HCT116 (cell line): ENCODE data around the gene CKLF. TPM values are rescaled to one million over a fixed set of nuclear protein-coding genes. Genes with fewer than 3 reads are reported as not detected.
A peak's percentile ranks its signal among the peaks of the same experiment; 100 is the strongest.
"Not testable (repeated sequence)": the region's sequence is repeated elsewhere in the genome, so short reads cannot be mapped to it uniquely, and the experiment has no call there.

Source experiments
- ATAC-seq: fragments of 200-7000 bp; cut with Tn5 transposase; 2 replicates; pipeline ENCODE4 v1.9.1; 2020; ENCODE audit warnings: mild to moderate bottlenecking, moderate library complexity
- BruUV-seq: library from RNA; stranded (reverse); fragments of 400-500 nt; replicated peaks from 2 replicates; lab custom pipeline; 2021; lab: Mats Ljungman, UMichigan
- CTCF ChIA-PET: fragments of 300-600 bp; sonication (Branson Sonifier 250); formaldehyde crosslinking; loops from one replicate; lab custom pipeline; 2021; ENCODE audit warnings: antibody characterized with exemption; lab: Charles Lee
- POLR2A ChIA-PET: fragments of 300-600, 350-600 bp; sonication (Branson Sonifier 250); formaldehyde crosslinking; loops from one replicate; lab custom pipeline; 2021; ENCODE audit warnings: antibody characterized with exemption; lab: Charles Lee
- RAD21 ChIA-PET, 2 experiments: fragments of 300-600 bp; sonication (Branson Sonifier 250); formaldehyde crosslinking; loops; one replicate each; lab custom pipeline; 2023; ENCODE audit warnings: low total read pairs in 2 of 2; ENCODE audit not compliant: uncharacterized antibody in 2 of 2, unreplicated experiment in 2 of 2, low non-redundant PET in 1 of 2; lab: Charles Lee
- DNase-seq: peaks from one replicate; pipeline ENCODE4 v3.0.0-alpha.2; 2010; ENCODE audit warnings: low read depth, low spot score
- H2AFZ ChIP-seq: fragments of 200-600 bp; shearing (Covaris generic), sonication (generic); 2 replicates; pipeline ENCODE4 v1.6.1; 2017; ENCODE audit warnings: low read depth, mixed run types, mixed read lengths, antibody characterized with exemption, low read length; ENCODE audit not compliant: poor library complexity, severe bottlenecking
- H3K27ac ChIP-seq: 2 replicates; pipeline ENCODE4 v1.5.1; 2012; ENCODE audit warnings: low read depth, low read length
- H3K27me3 ChIP-seq: fragments of 200-600 bp; sonication (generic); 2 replicates; pipeline ENCODE4 v1.6.1; 2016; ENCODE audit warnings: mixed run types, low read length, mixed read lengths; ENCODE audit not compliant: insufficient read depth
- H3K36me3 ChIP-seq, 2 experiments: fragments of 200-500 bp in 1 of 2; fragments of 200-600 bp in 1 of 2; sonication (Bioruptor generic) in 1 of 2; sonication (generic) in 1 of 2; 2 replicates each; pipeline versions ENCODE4 v1.5.1 to v1.6.1; 2014 to 2016; ENCODE audit warnings: low read length in 2 of 2, inconsistent platforms in 1 of 2, mixed read lengths in 1 of 2, mixed run types in 1 of 2; ENCODE audit not compliant: insufficient read depth in 2 of 2, control insufficient read depth in 1 of 2
- H3K4me1 ChIP-seq, 2 experiments: fragments of 200-600 bp in 1 of 2; sonication (generic) in 1 of 2; 2 replicates each; pipeline versions ENCODE4 v1.5.1 to v1.6.1; 2012 to 2017; ENCODE audit warnings: low read length in 2 of 2, inconsistent platforms in 1 of 2, mild to moderate bottlenecking in 1 of 2, mixed read lengths in 1 of 2, mixed run types in 1 of 2, moderate library complexity in 1 of 2; ENCODE audit not compliant: insufficient read depth in 2 of 2, control insufficient read depth in 1 of 2
- H3K4me2 ChIP-seq: fragments of 200-600 bp; sonication (generic); 2 replicates; pipeline ENCODE4 v1.6.1; 2017; ENCODE audit warnings: mixed run types, low read length, mixed read lengths
- H3K4me3 ChIP-seq, 2 experiments: fragments of 200-600 bp in 1 of 2; sonication (generic) in 1 of 2; replicated peaks in 1 of 2; 2 replicates each; pipeline ENCODE4 v1.5.1; 2011 to 2016; ENCODE audit warnings: low read length in 2 of 2, control low read depth in 1 of 2, low read depth in 1 of 2, mild to moderate bottlenecking in 1 of 2, mixed read lengths in 1 of 2, mixed run types in 1 of 2
- H3K79me2 ChIP-seq: fragments of 200-600 bp; sonication (generic); 2 replicates; pipeline ENCODE4 v1.6.1; 2017; ENCODE audit warnings: mild to moderate bottlenecking, mixed run types, low read length, moderate library complexity, mixed read lengths; ENCODE audit not compliant: insufficient read depth
- H3K9ac ChIP-seq: fragments of 200-600 bp; sonication (generic); 2 replicates; pipeline ENCODE4 v1.6.1; 2016; ENCODE audit warnings: low read length, mixed read lengths
- H3K9me2 ChIP-seq: fragments of 200-600 bp; sonication (generic), shearing (Covaris generic); 2 replicates; pipeline ENCODE4 v1.6.1; 2017; ENCODE audit warnings: mixed run types, mild to moderate bottlenecking, moderate library complexity; ENCODE audit not compliant: insufficient read depth
- H3K9me3 ChIP-seq, 2 experiments: fragments of 200-500 bp in 1 of 2; fragments of 200-600 bp in 1 of 2; sonication (Bioruptor generic) in 1 of 2; sonication (generic) in 1 of 2; 2 replicates each; pipeline ENCODE4 v1.6.1; 2014 to 2017; ENCODE audit warnings: low read length in 2 of 2, mixed read lengths in 2 of 2, inconsistent platforms in 1 of 2, low read depth in 1 of 2, mild to moderate bottlenecking in 1 of 2, mixed run types in 1 of 2, moderate library complexity in 1 of 2; ENCODE audit not compliant: control insufficient read depth in 1 of 2, insufficient read depth in 1 of 2
- H4K20me1 ChIP-seq: fragments of 200-600 bp; sonication (generic), shearing (Covaris generic); 2 replicates; pipeline ENCODE4 v1.6.1; 2017; ENCODE audit warnings: mixed run types, mild to moderate bottlenecking, moderate library complexity; ENCODE audit not compliant: insufficient read depth
- CTCF ChIP-seq, 3 experiments: fragments of 200-600 bp in 1 of 3; sonication (generic) in 1 of 3; IDR thresholded peaks in 2 of 3; conservative IDR thresholded peaks in 1 of 3; 2 replicates each; pipeline ENCODE4 v1.5.1; 2012 to 2017; ENCODE audit warnings: low read depth in 2 of 3, low read length in 2 of 3, antibody characterized with exemption in 1 of 3, borderline replicate concordance in 1 of 3, control low read depth in 1 of 3, mild to moderate bottlenecking in 1 of 3, mixed read lengths in 1 of 3, mixed run types in 1 of 3, moderate library complexity in 1 of 3; ENCODE audit not compliant: insufficient read depth in 1 of 3
- RAD21 ChIP-seq: IDR thresholded peaks from 2 replicates; pipeline ENCODE4 v1.6.1; 2012; ENCODE audit warnings: low read depth, mild to moderate bottlenecking
- SRF ChIP-seq: IDR thresholded peaks from 2 replicates; pipeline ENCODE4 v1.6.1; 2012; ENCODE audit warnings: low read depth
- TCF7L2 ChIP-seq: IDR thresholded peaks from 2 replicates; pipeline ENCODE4 v1.7.0; 2011; ENCODE audit warnings: borderline replicate concordance, inconsistent platforms; ENCODE audit not compliant: insufficient read depth, insufficient read length; ENCODE audit errors: extremely low read depth
- intact Hi-C: fragments of 100-400 bp; cut with micrococcal nuclease; formaldehyde crosslinking; loops from 2 replicates; pipeline ENCODE4 v1.10.0; 2022
- total RNA-seq: library from RNA; stranded (reverse); gene quantifications from one replicate; pipeline ENCODE4 v1.2.1, GENCODE V29; 2021; ENCODE audit not compliant: unreplicated experiment

CKLF gene
- total RNA-seq, 1 experiment from 2014 or later = 38.6 TPM

- H3K9ac ChIP-seq, DNase-seq, H4K20me1 ChIP-seq, H3K36me3 ChIP-seq, POLR2A ChIA-PET, H3K27me3 ChIP-seq, ATAC-seq, H3K9me3 ChIP-seq, H3K9me2 ChIP-seq, H3K27ac ChIP-seq, BruUV-seq, H3K4me3 ChIP-seq, H3K79me2 ChIP-seq, H3K4me2 ChIP-seq, H2AFZ ChIP-seq, intact Hi-C loops: not testable (repeated sequence)
- CTCF ChIA-PET = interaction anchor here (0.6 to 1.3 kb wide), 6 partner anchors 38 to 239 kb away, joined by 3 to 12 read pairs (median 4); no protein-coding TSS in a partner anchor
- RAD21 ChIA-PET = interaction anchor here in 1 of 2 experiments (0.6 kb wide), 1 partner anchor 40 kb away, joined by 3 read pairs; no protein-coding TSS in a partner anchor
- H3K4me1 ChIP-seq = peaks cover 59 to 70% of the 10 kb centered on the region in 2 experiments
Observed at GRCh38 chr16:66514980-66515595, 37.3 kb upstream of the CKLF start.

GRCh38 chr16:66515596-66516508, 36.5 kb upstream of the CKLF start:
- no TSS peak for BruUV-seq

More at GRCh38 chr16:66515596-66516508, 36.5 kb upstream of the CKLF start:
- peak overlapping the region; percentile 39 for H3K9ac ChIP-seq
- H3K36me3 ChIP-seq = no peaks in the 10 kb centered on the region
- ATAC-seq (peak; percentile 25; the same call in 1 of the 2 replicates), DNase-seq (no peak)
- H3K27me3 ChIP-seq = no peaks in the 10 kb centered on the region
- H3K9me2 ChIP-seq = no peaks in the 10 kb centered on the region
- no peaks in the 10 kb centered on the region for H3K79me2 ChIP-seq
- RAD21 ChIA-PET = interaction anchor here in 1 of 2 experiments (0.6 kb wide), 1 partner anchor 41 kb away, joined by 3 read pairs; no protein-coding TSS in a partner anchor
- H3K4me2 ChIP-seq = peak overlapping the region; percentile 67
- H2AFZ ChIP-seq = no peak overlapping the region
- H3K9me3 ChIP-seq = no peaks in the 10 kb centered on the region
- peaks cover 55 to 70% of the 10 kb centered on the region in 2 experiments for H3K4me1 ChIP-seq
- peak overlapping the region; percentile 67 for H3K27ac ChIP-seq
- TF ChIP-seq SRF (no peak), RAD21 (peak; percentile 75), TCF7L2 (no peak), CTCF (IDR thresholded peaks at IDR 0.05 in 2 of 3, conservative IDR thresholded peaks at IDR 0.05 in 1 of 3; ENCODE audit: borderline replicate concordance in 1 of 3, insufficient read depth in 1 of 3, low read depth in 2 of 3, low read length in 2 of 3) (peak in 2 of 3 experiments; percentile 55 to 62; a peak in 5 of 6 replicates)
- TF ChIP-seq, all 23 proteins: peak for 2
- intact Hi-C loops = loop anchor here (1.0 kb wide), 1 partner anchor 110 kb away; no protein-coding TSS in a partner anchor
- ChIA-PET CTCF (interaction anchor here (0.6 to 1.3 kb wide), 6 partner anchors 39 to 240 kb away, joined by 3 to 12 read pairs (median 4); no protein-coding TSS in a partner anchor), POLR2A (no interaction called here)
- Histone ChIP-seq H3K4me3 (no peak overlapping the region), H4K20me1 (no peaks in the 10 kb centered on the region; the same call in 1 of the 2 replicates)
